C4-2B (cell line): ENCODE measurements around the gene GGT7.

Experiments
- H3K27ac ChIP-seq: fragments of 450-650 bp; 2 replicates; pipeline ENCODE4 v1.5.1; 2017
- CTCF ChIP-seq: fragments of 450-650 bp; conservative IDR thresholded peaks from 2 replicates; pipeline ENCODE4 v1.5.1; 2017; ENCODE audit warnings: mild to moderate bottlenecking
- ZFX ChIP-seq: fragments of 450-650 bp; IDR thresholded peaks from 2 replicates; pipeline ENCODE4 v1.6.1; 2017

GGT7 gene

GRCh38 chr20:34872622-34873224, at the start of gene GGT7:
GGT7 (minus strand) TSS chr20:34872856; CDS start chr20:34872815, 41 bp downstream.
- H3K27ac ChIP-seq, result peak within 1 kb of the TSS; percentile 57
- TF ChIP-seq ZFX (no peak), CTCF (peak; percentile 94)

- no peak overlapping the region for H3K27ac ChIP-seq
- TF ChIP-seq ZFX (no peak), CTCF (no peak)
These were observed 48.8 kb upstream of the GGT7 start for GRCh38 chr20:34921436-34921835.

GRCh38 chr20:34920055-34920454, 47.4 kb upstream of the GGT7 start:
- TF ChIP-seq ZFX (no peak), CTCF (no peak)
- H3K27ac ChIP-seq, result no peak overlapping the region

GRCh38 chr20:34916774-34917354, 44.2 kb upstream of the GGT7 start:
- TF ChIP-seq CTCF, result no peak
- TF ChIP-seq ZFX, result no peak

GRCh38 chr20:34915749-34916455, 43.2 kb upstream of the GGT7 start:
- no peak overlapping the region for H3K27ac ChIP-seq
- TF ChIP-seq CTCF (no peak), ZFX (no peak)

More at GRCh38 chr20:34916774-34917354, 44.2 kb upstream of the GGT7 start:
- no peak overlapping the region for H3K27ac ChIP-seq

GRCh38 chr20:34915131-34915530, 42.5 kb upstream of the GGT7 start:
- H3K27ac ChIP-seq, result no peak overlapping the region

More at GRCh38 chr20:34915131-34915530, 42.5 kb upstream of the GGT7 start:
- TF ChIP-seq CTCF, result no peak
- no peak for TF ChIP-seq ZFX
